RPMI8226 (cell line): Measurements from ENCODE around the gene SLC35E4.
A peak's percentile ranks its signal among the peaks of the same experiment; 100 is the strongest.
"Not testable (repeated sequence)": the region's sequence is repeated elsewhere in the genome, so short reads cannot be mapped to it uniquely, and the experiment has no call there.

Source experiments
- DNase-seq: peaks from one replicate; pipeline ENCODE4 v3.0.0-alpha.2; 2015

SLC35E4 gene

GRCh38 chr22:30654361-30654760 is 18.8 kb downstream of the SLC35E4 start:
- no peak for DNase-seq

- no peak for DNase-seq
These were observed 20.0 kb downstream of the SLC35E4 start for GRCh38 chr22:30655532-30655931.

DNA sequence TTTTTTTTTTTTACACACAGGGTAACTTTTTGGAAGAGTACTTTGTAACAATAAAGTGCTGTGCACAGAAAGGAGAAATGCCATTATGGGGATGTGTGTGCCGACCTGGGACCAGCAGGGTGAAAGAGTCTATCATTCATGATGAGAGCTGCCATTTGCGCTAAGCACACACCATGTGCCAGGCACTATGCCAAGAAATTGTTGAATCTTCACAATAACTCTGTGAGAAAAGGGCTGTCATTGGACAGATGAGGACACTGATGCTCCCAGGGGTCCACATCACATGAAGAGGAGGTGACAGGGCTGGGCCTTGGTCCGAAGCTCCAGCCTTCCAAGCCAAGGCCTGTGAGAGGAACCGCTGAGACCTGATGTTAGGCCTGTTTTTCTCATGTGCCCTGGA is 26.5 kb downstream of the SLC35E4 start:
- no peak for DNase-seq

- no peak for DNase-seq
These were observed 29.2 kb downstream of the SLC35E4 start for GRCh38 chr22:30664798-30665197.

- DNase-seq, result no peak
These were observed 29.7 kb downstream of the SLC35E4 start for GRCh38 chr22:30665266-30665665.

DNA sequence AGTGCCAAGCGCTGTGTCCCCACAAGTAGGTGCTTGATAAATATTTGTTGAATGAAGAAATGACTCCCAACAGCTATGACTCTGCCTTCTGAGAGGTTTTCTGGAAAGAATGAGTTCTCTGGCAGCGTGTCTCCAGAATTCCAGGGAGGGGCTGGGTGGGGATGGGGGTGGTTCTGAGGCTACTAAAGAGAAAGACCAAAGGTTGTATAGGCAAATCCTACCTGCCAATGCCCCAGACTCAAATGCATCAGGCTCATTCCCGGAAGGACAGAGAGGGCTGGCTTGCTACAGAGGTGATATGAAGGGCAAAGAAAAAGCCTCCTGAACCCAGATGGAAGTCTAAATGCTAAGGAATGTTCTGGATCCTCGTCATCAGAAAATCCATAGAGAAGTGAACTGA is 30.2 kb downstream of the SLC35E4 start:
- DNase-seq, result no peak

- DNase-seq, result no peak
These were observed 31.5 kb downstream of the SLC35E4 start for GRCh38 chr22:30667107-30667493.

- DNase-seq, result peak; percentile 92
These were observed 32.2 kb downstream of the SLC35E4 start, which contains the start of gene DUSP18 for GRCh38 chr22:30667494-30668385. TSS of gene DUSP18 (minus strand) at chr22:30667875. CDS start at chr22:30664003, 3,872 bp downstream.

DNA sequence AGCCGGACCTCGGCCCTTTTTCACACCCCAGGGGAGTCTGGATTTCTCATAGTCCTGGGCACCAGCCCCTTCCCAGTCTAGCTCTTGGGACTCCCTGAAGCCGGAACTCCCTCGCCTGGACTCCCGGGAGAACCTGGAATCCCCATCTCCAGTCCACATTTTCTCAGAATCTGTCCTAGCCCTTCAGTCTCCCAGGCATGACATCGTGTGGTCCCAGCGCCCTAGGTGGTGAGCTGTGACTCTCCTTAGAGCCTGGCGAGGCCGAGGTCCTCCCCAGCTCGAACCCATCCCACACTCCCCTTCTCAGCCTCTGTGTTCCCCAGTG is 32.8 kb downstream of the SLC35E4 start:
- no peak for DNase-seq

- DNase-seq, result no peak
These were observed 35.5 kb downstream of the SLC35E4 start for GRCh38 chr22:30671071-30671470.

DNA sequence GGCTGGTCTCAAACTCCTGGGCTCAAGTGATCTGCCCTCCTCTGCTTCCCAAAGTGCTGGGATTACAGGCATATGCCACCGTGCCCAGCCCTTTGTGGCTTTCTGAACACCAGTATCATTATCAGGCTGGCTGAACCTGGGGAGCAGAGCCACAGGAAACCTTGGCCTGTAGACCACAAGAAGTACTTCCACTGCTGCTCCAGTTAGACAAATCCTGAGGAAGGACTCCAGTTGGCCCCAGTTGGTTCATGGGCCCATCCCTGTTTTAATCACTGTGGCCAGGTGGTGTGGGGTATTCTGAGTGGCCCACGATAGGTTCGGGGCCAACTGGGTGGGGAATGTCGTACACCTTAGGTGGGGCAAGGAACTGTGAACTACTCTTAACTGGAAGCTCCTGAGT is 37.6 kb downstream of the SLC35E4 start:
- no peak for DNase-seq

- no peak for DNase-seq
These were observed 38.9 kb downstream of the SLC35E4 start for GRCh38 chr22:30674482-30674881.

DNA sequence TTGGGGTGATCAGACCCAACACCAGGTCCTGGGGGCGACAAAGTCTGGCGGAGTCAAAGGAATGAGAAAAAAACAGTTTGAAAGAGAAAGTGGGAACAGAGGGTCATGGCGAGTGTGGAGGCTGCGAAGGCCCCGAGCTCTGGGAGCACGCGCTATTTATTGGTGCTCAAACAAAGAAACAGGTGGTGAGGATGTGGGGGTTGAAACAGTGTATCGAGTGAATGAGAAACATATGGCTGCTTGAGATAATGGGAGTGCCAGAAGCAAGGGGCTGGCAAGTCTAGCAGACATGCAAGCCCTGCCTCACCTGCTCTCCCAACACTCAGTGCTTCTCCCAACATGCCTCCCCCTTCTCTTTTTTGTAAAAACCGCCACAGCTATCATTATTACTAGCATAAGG is 39.9 kb downstream of the SLC35E4 start:
- DNase-seq, result no peak

- not testable (repeated sequence) for DNase-seq
These were observed 41.0 kb downstream of the SLC35E4 start for GRCh38 chr22:30676565-30676964.

DNA sequence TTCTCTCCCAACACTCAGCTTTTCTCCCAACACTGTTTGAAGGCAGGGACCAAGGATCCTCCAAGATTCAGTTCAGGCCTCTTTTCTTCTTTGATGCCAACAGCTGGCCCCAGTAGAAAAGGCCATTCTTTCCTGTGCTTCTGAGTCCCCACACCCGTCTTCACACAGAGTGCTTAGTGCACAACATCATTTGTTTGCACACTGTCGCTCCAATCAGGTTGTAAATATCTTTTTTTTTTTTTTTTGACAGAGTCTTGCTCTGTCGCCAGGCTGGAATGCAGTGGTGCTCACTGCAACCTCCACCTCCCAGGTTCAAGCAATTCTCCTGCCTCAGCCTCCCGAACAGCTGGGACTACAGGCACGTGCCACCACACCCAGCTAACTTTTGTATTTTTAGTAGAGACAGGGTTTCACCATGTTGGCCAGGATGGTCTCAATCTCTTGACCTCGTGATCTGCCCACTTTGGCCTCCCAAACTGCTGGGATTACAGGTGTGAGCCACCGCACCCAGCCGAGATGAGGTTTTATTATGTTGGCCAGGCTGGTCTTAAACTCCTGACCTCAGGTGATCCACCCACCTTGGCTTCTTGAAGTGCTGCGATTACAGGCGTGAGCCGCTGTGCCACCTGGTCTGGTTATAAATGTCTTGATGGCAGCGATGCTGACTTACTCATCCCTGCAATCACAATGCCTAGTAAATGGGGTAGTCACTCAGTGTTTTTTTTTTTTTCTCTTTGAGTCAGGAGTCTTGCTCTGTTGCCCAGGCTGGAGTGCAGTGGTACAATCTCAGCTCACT is 44.5 kb downstream of the SLC35E4 start:
- DNase-seq, result not testable (repeated sequence)

DNA sequence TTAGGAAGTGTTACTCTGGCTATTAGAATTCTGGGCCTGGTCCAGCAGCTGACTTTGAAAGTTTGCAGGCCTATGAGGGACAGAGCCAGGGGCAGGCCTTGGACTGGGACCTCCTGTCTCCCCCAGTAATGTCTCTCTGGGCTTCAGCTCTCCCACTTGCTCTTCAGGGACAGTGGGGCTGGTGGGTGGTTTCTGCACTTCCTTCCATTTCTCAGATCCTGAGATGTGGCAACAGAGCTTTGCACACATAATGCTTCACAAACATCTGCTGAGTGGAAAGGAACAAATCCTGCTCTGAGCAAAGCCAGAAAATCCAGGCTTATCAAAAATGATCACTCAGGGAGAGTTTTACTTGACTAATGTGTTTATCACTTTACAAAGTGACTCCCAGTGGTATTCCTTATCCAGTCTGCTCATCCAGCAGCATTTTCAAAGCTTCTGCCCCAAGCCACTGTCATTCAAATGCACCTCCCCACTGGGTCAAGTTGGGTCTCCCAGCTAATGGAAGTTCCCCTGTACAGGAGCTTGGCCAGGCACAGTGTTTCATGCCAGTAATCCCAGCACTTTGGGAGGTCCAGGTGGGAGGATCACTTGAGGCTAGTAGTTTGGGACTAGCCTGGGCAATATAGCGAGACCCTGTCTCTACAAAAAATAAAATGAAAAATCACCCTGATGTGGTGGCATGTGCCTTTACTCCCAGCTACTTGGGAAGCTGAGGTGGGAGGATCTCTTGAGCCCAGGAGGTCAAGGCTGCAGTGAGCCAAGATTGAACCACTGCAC is 45.6 kb downstream of the SLC35E4 start:
- DNase-seq, result no peak

- DNase-seq, result no peak
These were observed 46.2 kb downstream of the SLC35E4 start for GRCh38 chr22:30681831-30682230.

DNA sequence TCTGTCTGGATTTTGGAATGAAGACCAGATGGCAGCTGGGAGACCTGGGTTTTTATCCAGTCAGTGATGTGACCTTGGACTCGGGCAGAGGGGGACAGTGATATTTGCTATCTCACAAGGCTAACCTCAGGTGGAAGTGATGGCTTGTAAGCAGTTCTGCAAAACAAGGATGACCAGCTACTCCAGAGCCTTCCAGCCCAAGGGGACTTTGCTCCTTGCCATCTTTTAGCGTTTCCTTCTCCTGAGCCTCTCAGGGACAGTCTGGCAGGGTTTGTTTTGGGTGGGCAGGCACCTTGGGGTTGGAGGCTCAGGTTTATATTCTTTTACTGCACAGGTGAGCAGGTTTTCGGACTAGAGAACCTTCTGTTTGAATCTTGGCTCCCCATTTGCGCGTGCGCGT is 49.6 kb downstream of the SLC35E4 start:
- no peak for DNase-seq

DNA sequence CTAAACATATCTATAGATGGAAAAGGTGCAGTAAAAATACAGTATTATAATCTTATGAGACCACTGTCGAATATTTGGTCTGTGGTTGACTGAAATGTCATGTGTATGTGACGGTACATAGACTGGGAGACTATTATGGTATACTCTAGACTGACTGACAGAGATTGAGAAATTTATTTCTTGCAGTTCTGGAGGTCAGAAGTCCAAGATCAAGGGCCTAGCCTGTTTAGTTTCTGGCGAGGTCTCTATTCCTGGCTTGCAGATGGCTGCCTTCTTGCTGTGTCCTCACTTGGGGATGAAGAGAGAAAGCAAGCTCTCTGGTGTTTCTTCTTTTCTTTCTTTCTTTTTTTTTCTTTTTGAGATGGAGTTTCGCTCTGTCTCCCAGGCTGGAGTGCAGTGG is 51.8 kb downstream of the SLC35E4 start:
- DNase-seq, result no peak

DNA sequence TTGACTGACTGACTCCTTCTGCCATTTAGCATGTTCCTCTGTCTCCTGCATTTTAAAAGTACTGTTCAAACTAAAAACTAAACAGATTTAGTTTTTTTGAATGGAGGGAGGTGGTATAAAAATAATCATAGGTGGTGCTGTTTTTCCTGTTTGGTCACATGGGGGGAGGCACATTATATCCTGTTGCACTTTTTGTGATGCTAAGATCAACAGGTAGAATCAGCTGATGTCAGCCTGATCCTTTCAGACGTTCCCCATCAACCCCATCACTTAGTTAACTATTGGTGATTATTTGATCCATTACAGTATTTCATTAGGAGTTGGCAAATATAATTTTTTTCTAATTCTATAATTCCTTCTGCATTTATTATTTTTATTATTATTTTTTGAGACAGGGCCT is 54.0 kb downstream of the SLC35E4 start:
- DNase-seq, result no peak

DNA sequence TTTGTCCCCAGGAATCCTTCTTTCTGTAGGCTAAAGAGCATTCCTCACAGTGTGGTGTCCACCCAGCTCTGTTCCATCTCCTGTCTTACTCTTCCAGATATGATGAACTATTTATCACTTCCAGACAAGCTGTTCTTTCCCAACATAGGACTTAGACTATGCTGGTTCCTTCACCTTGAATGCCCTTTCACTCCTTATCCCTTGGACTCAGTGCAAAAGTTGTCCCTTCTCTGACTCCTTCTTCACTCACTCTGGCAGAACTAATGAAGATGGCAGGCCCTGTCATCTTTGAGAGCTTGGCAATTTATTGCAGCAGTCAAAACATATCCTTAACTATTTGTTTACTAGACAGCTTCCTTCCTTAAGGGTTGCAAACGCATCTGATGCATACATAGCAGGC is 55.6 kb downstream of the SLC35E4 start:
- DNase-seq, result no peak

DNA sequence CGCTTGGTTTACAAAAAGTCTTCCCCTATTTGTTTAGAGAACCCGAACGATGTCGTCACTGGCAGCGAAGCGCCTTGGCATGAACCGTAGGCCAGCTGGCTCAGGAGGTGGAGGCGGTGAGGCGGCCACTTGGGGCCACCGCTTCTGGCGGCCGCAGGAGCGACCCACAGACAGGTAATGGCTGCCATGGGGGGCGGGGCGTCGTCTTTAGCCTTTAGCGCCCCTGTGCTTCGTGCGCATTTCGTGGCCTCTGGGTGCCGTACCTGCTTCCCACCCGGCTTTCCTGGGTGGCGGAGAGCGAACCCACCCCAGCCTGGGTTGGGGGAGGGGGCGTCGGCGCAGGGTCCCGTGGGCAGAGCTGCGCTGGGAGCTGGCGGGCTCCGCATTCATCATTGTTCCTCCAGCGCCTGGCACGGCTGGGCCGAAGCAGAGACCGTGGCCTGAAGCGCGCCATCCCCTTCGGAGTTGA is 58.6 kb downstream of the SLC35E4 start:
- peak; percentile 51 for DNase-seq

DNA sequence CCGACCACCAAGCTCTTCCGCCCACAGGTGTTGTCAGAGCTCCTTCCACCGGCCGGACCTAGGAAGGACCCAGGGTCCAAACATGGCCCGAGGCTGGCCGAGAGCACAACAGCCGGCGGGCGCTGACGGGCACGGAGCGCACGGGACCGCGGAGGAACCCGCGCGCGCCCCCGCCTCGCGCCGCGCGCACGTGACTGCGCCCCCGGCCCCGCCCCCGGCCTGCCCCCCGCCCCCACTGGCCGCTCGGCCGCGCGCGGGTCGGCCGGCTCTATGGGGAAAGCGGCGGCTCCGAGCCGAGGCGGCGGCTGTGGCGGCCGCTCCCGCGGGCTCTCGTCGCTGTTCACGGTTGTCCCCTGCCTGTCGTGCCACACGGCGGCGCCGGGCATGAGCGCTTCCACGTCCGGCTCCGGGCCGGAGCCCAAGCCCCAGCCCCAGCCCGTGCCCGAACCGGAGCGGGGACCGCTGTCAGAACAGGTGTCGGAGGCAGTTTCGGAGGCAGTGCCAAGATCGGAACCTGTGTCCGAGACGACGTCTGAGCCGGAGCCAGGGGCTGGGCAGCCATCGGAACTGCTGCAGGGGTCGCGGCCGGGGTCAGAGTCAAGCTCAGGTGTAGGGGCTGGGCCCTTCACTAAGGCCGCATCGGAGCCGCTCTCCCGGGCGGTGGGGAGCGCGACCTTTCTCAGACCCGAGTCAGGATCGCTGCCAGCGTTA is 59.2 kb downstream of the SLC35E4 start, which contains the start of gene OSBP2:
TSS of gene OSBP2 (plus strand) at position 235 of the 711 bp plus-strand sequence. CDS start at position 271, 36 bp downstream.
- DNase-seq, result peak; percentile 31
